Stimulated activated CD4-positive, alpha-beta T cell treated with anti-CD3 and anti-CD28 coated beads, Interleukin-15, amount 100 ng/mL, for 48 hours (primary cell): Measurements from ENCODE around the gene RPS6KA5.
"Not testable (repeated sequence)": the region's sequence is repeated elsewhere in the genome, so short reads cannot be mapped to it uniquely, and the experiment has no call there.

Source experiments
- DNase-seq, 2 donors: peaks; one replicate each; pipeline ENCODE4 v3.0.0-alpha.2; 2020; ENCODE audit warnings: low read depth in 2 of 2

Gene RPS6KA5

GRCh38 chr14:90939252-90939795 is 121.1 kb downstream of the RPS6KA5 start:
- not testable (repeated sequence) for DNase-seq

GRCh38 chr14:90938615-90939014 is 121.8 kb downstream of the RPS6KA5 start:
- no peak for DNase-seq

GRCh38 chr14:90936757-90937440 is 123.5 kb downstream of the RPS6KA5 start:
- no peak for DNase-seq

- no peak for DNase-seq
These were observed 135.7 kb downstream of the RPS6KA5 start for GRCh38 chr14:90924621-90925340.

GRCh38 chr14:90922141-90922540 is 138.3 kb downstream of the RPS6KA5 start:
- no peak for DNase-seq

- no peak for DNase-seq
These were observed 149.3 kb downstream of the RPS6KA5 start for GRCh38 chr14:90911121-90911520.

- no peak for DNase-seq
These were observed 153.3 kb downstream of the RPS6KA5 start for GRCh38 chr14:90907178-90907577.

- DNase-seq, result no peak
These were observed 154.9 kb downstream of the RPS6KA5 start for GRCh38 chr14:90905531-90905930.

- peak; percentile 22 to 43 for DNase-seq
These were observed 157.3 kb downstream of the RPS6KA5 start for GRCh38 chr14:90903101-90903500.

- DNase-seq, result no peak
These were observed 159.9 kb downstream of the RPS6KA5 start for GRCh38 chr14:90900476-90901083.

GRCh38 chr14:90897022-90897421 is 163.4 kb downstream of the RPS6KA5 start:
- no peak for DNase-seq

GRCh38 chr14:90894241-90894640 is 166.2 kb downstream of the RPS6KA5 start:
- DNase-seq, result no peak

- no peak for DNase-seq
These were observed 166.9 kb downstream of the RPS6KA5 start for GRCh38 chr14:90893510-90893909.

GRCh38 chr14:90892970-90893369 is 167.5 kb downstream of the RPS6KA5 start:
- no peak for DNase-seq

GRCh38 chr14:90891326-90891725 is 169.1 kb downstream of the RPS6KA5 start:
- no peak for DNase-seq

- no peak for DNase-seq
These were observed 170.0 kb downstream of the RPS6KA5 start for GRCh38 chr14:90890322-90891020.

GRCh38 chr14:90886297-90886815 is 174.1 kb downstream of the RPS6KA5 start:
- DNase-seq, result no peak

GRCh38 chr14:90883782-90884181 is 176.7 kb downstream of the RPS6KA5 start:
- DNase-seq, result no peak

- no peak for DNase-seq
These were observed 177.2 kb downstream of the RPS6KA5 start for GRCh38 chr14:90883197-90883596.

- DNase-seq, result no peak
These were observed 180.2 kb downstream of the RPS6KA5 start for GRCh38 chr14:90880282-90880681.

GRCh38 chr14:90874599-90874998 is 185.8 kb downstream of the RPS6KA5 start:
- DNase-seq, result no peak
